Measurements from ENCODE around the gene DNAJC10.
"Not testable (repeated sequence)": the region's sequence is repeated elsewhere in the genome, so short reads cannot be mapped to it uniquely, and the experiment has no call there.

DNAJC10 gene

GRCh38 chr2:182726473-182726872 lies 10.4 kb downstream of the DNAJC10 start:
- no peak for DNase-seq

- DNase-seq = no peak
These were observed 12.0 kb downstream of the DNAJC10 start for GRCh38 chr2:182728014-182728413.

- DNase-seq = no peak
These were observed 13.8 kb downstream of the DNAJC10 start for GRCh38 chr2:182729710-182730339.

- DNase-seq = no peak
These were observed 14.4 kb downstream of the DNAJC10 start for GRCh38 chr2:182730486-182730885.

- no peak for DNase-seq
These were observed 16.7 kb downstream of the DNAJC10 start for GRCh38 chr2:182732736-182733135.

- DNase-seq = no peak
These were observed 17.5 kb downstream of the DNAJC10 start for GRCh38 chr2:182733572-182733971.

- DNase-seq = not testable (repeated sequence)
These were observed 20.8 kb downstream of the DNAJC10 start for GRCh38 chr2:182736856-182737255.

GRCh38 chr2:182740701-182741100 lies 24.6 kb downstream of the DNAJC10 start:
- DNase-seq = no peak

- DNase-seq = no peak
These were observed 25.6 kb downstream of the DNAJC10 start for GRCh38 chr2:182741620-182742019.

GRCh38 chr2:182744490-182744889 lies 28.4 kb downstream of the DNAJC10 start:
- no peak for DNase-seq

GRCh38 chr2:182745061-182745460 lies 29.0 kb downstream of the DNAJC10 start:
- DNase-seq = no peak

GRCh38 chr2:182745894-182746293 lies 29.8 kb downstream of the DNAJC10 start:
- not testable (repeated sequence) for DNase-seq

- no peak for DNase-seq
These were observed 38.2 kb downstream of the DNAJC10 start for GRCh38 chr2:182754231-182754630.

- no peak for DNase-seq
These were observed 42.3 kb downstream of the DNAJC10 start for GRCh38 chr2:182758379-182758778.

GRCh38 chr2:182761903-182762302 lies 45.8 kb downstream of the DNAJC10 start:
- peak in 11 of 56 donors; percentile 1 to 25 (median 10) for DNase-seq

GRCh38 chr2:182763311-182763912 lies 47.4 kb downstream of the DNAJC10 start:
- DNase-seq = peak in 2 of 56 donors; percentile 2 to 6

- no peak for DNase-seq
These were observed 50.6 kb downstream of the DNAJC10 start for GRCh38 chr2:182766626-182767025.

- no peak for DNase-seq
These were observed 51.5 kb downstream of the DNAJC10 start for GRCh38 chr2:182767578-182767977.

- DNase-seq = not testable (repeated sequence)
These were observed 52.9 kb downstream of the DNAJC10 start for GRCh38 chr2:182768950-182769349.

GRCh38 chr2:182779323-182779722 lies 63.3 kb downstream of the DNAJC10 start:
- DNase-seq = no peak

- not testable (repeated sequence) for DNase-seq
These were observed 65.0 kb downstream of the DNAJC10 start for GRCh38 chr2:182781099-182781498.

- not testable (repeated sequence) for DNase-seq
These were observed 66.6 kb downstream of the DNAJC10 start for GRCh38 chr2:182782686-182783085.

GRCh38 chr2:182784058-182784706 lies 68.1 kb downstream of the DNAJC10 start:
- DNase-seq = no peak

Data from amygdala (tissue), 56 donors.